ENCODE measurements around the gene COX6B1.
"Not testable (repeated sequence)": the region's sequence is repeated elsewhere in the genome, so short reads cannot be mapped to it uniquely, and the experiment has no call there.

Gene COX6B1

GRCh38 chr19:35666251-35666913 is 18.3 kb downstream of the COX6B1 start, which contains the start of gene UPK1A:
Gene UPK1A, plus strand, starts transcription at chr19:35666517. Its CDS starts 296 bp downstream, at chr19:35666813.
- DNase-seq: no peak

GRCh38 chr19:35669566-35669965 is 21.4 kb downstream of the COX6B1 start:
- DNase-seq: no peak

DNA sequence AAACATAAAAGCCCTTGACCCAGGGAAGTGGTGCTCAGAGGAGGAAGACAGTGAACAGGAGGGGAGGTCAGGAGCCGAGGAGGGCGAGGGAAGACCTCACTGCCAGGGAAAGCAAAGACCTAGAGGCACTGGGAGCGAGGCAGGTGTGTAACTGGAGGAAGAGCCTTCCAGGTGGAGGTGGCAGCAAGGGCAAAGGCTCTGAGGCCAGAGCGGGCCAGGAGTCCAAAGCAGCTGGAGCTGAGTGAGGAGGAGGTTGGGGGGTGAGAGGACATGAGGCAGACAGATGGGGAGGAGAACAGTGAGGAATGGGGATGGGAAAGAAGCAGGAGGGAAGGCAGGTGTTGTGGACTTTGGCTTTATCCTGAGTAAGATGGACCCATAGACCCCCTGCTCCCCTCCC is 21.9 kb downstream of the COX6B1 start:
- no peak for DNase-seq

GRCh38 chr19:35670686-35671085 is 22.6 kb downstream of the COX6B1 start:
- no peak for DNase-seq

DNA sequence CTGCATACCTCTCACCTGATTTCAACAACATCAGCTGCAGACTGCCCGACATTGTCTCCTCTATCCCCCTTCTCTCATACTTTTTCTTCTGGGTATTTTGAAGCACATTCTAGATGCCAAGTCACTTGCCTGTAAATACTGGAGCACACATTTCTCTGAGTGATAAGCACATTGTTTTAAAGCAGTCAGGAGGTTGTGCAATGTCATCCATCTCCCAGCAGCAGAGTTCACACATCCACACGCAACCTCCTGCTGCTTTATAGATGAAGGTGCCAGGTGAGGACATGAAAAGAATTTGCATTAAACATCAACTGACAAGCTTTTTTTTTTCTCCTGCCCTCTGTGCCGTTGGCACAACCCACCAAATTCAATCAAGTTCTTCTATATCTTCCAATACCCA is 23.7 kb downstream of the COX6B1 start:
- no peak for DNase-seq

GRCh38 chr19:35673121-35673804 is 25.1 kb downstream of the COX6B1 start:
- peak; percentile 43 to 69 for DNase-seq

DNA sequence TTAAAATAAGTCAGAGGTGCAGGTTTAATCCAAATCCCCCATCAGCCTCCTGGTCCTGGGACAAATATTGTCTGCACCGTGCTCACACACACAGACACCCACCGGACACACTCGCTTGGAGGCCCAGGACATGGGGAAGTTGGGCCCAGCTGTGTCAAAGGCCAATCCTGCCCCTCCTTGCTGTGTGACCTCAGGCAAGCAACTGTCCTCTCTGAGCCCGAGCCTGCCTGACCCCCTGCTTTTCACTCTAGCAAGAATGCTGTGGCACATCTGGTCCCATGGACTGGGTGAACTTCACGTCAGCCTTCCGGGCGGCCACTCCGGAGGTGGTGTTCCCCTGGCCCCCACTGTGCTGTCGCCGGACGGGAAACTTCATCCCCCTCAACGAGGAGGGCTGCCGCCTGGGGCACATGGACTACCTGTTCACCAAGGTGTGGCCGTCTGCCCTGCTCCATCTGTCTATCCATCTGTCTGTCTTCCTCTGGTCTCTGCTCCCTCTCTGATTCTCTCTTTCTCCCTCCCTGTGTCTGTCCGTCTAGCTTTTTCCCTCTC is 27.5 kb downstream of the COX6B1 start:
- no peak for DNase-seq

GRCh38 chr19:35689836-35690235 is 41.7 kb downstream of the COX6B1 start:
- DNase-seq: no peak

DNA sequence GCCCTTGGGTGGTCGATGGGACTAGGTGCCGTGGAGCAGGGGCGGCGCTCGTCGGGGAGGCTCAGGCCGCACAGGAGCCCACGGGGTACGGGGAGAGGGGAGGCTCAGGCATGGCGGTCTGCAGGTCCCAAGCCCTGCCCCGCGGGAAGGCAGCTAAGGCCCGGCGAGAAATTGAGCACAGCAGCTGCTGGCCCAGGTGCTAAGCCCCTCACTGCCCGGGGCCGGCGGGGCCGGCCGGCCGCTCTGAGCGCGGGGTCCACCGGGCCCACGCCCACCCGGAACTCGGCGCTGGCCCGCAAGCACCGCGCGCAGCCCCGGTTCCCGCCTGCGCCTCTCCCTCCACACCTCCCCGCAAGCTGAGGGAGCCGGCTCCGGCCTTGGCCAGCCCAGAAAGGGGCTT is 43.0 kb downstream of the COX6B1 start:
- DNase-seq: not testable (repeated sequence)

GRCh38 chr19:35692010-35692409 is 43.9 kb downstream of the COX6B1 start:
- DNase-seq: no peak

DNA sequence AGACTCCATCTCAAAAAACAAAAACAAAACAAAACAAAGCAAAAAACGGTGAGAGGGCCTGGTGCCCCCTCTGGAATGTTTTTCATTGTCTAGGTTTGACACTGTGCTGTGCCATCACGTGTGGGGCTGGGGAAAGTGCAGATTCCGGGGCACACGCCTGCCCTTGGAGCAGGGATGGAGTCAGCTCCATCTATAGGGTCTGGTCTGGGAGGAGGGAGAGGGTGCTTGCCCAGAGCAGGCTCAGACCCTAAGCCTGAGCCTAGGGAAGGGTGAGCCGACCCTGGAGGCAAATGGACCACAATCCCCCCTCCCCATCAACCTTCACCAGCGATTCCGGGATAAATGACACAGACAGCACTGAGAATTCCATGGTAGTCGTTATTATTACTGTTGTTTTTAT is 45.3 kb downstream of the COX6B1 start:
- no peak for DNase-seq

GRCh38 chr19:35693835-35694599 is 45.9 kb downstream of the COX6B1 start:
- DNase-seq: peak; percentile 35 to 82

GRCh38 chr19:35695895-35696422 is 47.8 kb downstream of the COX6B1 start:
- DNase-seq: no peak

DNA sequence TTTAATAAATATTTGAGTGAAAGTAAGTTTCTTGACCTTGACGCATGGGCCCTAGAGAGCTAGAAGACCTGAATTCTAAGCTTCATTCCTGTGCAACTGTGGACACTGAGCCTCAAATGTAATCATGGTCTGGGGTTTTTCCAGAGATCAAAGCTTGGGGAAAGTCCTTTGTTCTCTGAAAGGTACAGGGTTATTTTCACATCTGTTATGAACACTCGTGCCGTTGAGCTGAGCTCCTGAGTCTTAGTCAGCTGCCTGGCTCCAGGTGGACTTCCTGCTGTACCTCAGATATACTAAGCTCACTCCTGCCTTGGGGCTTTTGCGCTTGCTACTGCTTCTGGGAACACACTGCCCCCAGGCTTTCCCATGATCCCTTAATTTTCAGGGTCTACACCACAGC is 48.7 kb downstream of the COX6B1 start:
- no peak for DNase-seq

DNA sequence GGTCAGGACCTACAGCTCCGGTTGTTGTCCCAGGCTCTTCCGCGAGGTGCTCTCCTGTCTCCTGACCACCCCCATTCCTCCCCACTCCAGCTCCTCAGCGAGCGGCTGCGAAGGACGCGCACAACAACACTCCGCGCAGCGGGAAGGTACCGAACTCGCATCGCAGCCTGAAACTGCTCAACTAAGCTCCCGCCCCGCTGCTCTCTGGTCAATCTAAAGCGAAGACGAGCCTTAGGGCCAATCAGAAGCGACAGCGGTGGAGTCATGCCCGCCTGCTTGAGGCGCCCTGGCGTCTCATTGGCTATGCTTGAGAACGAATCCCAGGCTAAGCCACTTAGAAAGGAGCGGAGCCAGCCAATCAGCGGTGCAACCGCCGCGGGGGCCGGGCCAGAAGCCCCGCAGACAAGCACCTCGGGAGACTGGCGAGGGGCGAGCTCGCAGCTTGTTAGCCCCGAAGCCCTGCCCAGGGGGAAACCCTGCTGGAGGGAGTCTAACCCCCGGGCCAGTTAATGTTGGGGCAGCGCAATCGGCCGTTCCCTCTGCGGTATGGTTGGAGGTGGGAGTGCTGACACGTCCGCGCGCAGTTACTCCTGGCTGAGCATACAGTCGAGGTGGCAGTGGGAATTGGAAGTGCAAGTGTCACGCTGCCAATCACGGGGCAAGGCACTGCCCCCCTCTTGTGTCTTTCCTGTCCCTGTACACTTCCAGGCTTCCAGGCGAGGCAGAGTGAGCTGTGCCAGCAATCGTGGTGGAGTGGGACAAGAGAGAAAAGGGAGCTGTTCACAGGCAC is 54.3 kb downstream of the COX6B1 start:
- peak; percentile 92 to 95 for DNase-seq

DNA sequence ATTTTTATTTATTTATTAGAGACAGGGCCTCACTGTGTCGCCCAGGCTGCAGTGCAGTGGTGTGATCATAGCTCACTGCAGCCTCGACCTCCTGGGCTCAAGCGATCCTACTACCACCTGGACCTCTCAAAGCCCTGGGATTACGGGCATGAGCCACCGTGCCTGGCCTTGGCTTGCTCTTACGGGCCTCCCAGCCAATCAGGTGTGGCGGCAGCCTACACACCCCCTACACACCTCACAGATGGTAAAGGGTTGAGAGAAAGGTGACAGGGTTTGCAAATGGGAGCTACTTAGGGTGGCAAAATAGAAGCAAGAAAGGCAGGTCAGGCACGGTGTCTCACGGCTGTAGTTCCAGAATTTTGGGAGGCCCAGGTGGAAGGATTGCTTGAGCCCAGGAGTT is 55.2 kb downstream of the COX6B1 start:
- no peak for DNase-seq

DNA sequence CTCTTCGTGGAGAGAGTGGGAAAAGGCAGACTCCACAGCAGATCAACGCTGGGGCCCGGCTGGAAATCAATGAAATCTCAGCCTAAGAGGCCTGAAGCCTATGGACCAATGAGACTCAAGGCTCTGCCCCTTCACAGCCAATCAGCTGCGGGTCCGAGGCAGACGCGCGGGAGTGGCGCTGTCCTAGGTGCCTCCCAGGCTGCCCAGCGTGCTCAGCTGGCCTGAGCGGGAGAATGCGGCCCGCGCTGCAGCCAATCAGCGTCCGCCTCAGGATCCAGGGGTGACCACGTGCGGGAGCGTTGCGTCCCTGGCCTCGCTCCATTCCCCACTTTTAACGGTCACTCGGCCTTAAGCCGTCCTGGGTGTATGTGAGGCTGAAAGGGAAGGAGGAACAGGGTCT is 56.1 kb downstream of the COX6B1 start, which contains the start of gene ZBTB32:
TSS of gene ZBTB32 (plus strand) at position 341 of the 400 bp plus-strand sequence. CDS start 10,069 bp downstream, outside the sequence.
- DNase-seq: no peak

Data from SW 1271 (cell line).